HG03097 (cell line): ENCODE measurements around the gene TNS3.

Experiments
- ATAC-seq: cut with Tn5 transposase; IDR thresholded peaks from one replicate; pipeline ENCODE4 v1.9.1; 2021; ENCODE audit not compliant: unreplicated experiment, low FRiP score

TNS3 gene

GRCh38 chr7:47529405-47529804, 52.5 kb downstream of the TNS3 start:
- no peak for ATAC-seq

GRCh38 chr7:47528471-47528870, 53.4 kb downstream of the TNS3 start:
- ATAC-seq = no peak

GRCh38 chr7:47526466-47526865, 55.4 kb downstream of the TNS3 start:
- ATAC-seq = no peak

GRCh38 chr7:47525066-47525623, 56.8 kb downstream of the TNS3 start:
- no peak for ATAC-seq

- ATAC-seq = no peak
Observed at GRCh38 chr7:47523401-47523800, 58.5 kb downstream of the TNS3 start.

- ATAC-seq = no peak
Observed at GRCh38 chr7:47521816-47522561, 59.9 kb downstream of the TNS3 start.

- ATAC-seq = no peak
Observed at GRCh38 chr7:47521011-47521795, 60.7 kb downstream of the TNS3 start.

- ATAC-seq = no peak
Observed at GRCh38 chr7:47520406-47520805, 61.5 kb downstream of the TNS3 start.

GRCh38 chr7:47518827-47519226, 63.1 kb downstream of the TNS3 start:
- no peak for ATAC-seq

- ATAC-seq = no peak
Observed at GRCh38 chr7:47517821-47518480, 64.0 kb downstream of the TNS3 start.

- ATAC-seq = no peak
Observed at GRCh38 chr7:47516985-47517600, 64.8 kb downstream of the TNS3 start.

- no peak for ATAC-seq
Observed at GRCh38 chr7:47516386-47516785, 65.5 kb downstream of the TNS3 start.

GRCh38 chr7:47515305-47515834, 66.5 kb downstream of the TNS3 start:
- no peak for ATAC-seq

- ATAC-seq = no peak
Observed at GRCh38 chr7:47514818-47515217, 67.1 kb downstream of the TNS3 start.

GRCh38 chr7:47514367-47514766, 67.5 kb downstream of the TNS3 start:
- ATAC-seq = no peak

GRCh38 chr7:47513741-47514241, 68.1 kb downstream of the TNS3 start:
- ATAC-seq = no peak

GRCh38 chr7:47512481-47513176, 69.3 kb downstream of the TNS3 start:
- no peak for ATAC-seq

GRCh38 chr7:47511699-47512370, 70.1 kb downstream of the TNS3 start:
- no peak for ATAC-seq

- ATAC-seq = no peak
Observed at GRCh38 chr7:47510786-47511185, 71.1 kb downstream of the TNS3 start.
